ENCODE results near the gene TM2D3. TPM values are rescaled to one million over a fixed set of nuclear protein-coding genes. Genes with fewer than 3 reads are reported as not detected.

Gene TM2D3
- total and polyA plus RNA-seq, 2 experiments from 2014 or later: 26.2 to 36.6 TPM

GRCh38 chr15:101675796-101676582 lies 23.8 kb upstream of the TM2D3 start:
- Histone ChIP-seq H3K27me3 (ENCODE audit: insufficient read depth) (no peaks in the 10 kb centered on the region), H3F3A (replicated peaks; ENCODE audit: low read depth) (no peaks in the 10 kb centered on the region), H3K4me1 (ENCODE audit: insufficient read depth) (no peaks in the 10 kb centered on the region), H3K9me2 (ENCODE audit: insufficient read depth) (no peaks in the 10 kb centered on the region), H3K36me3 (ENCODE audit: insufficient read depth) (no peaks in the 10 kb centered on the region; the same call in 1 of the 2 replicates), H3K27ac (ENCODE audit: low read depth) (no peak overlapping the region), H2AFZ (no peak overlapping the region), H4K20me1 (replicated peaks; ENCODE audit: insufficient read depth) (no peaks in the 10 kb centered on the region), H3K4me3 (no peak overlapping the region), H3K79me2 (replicated peaks; ENCODE audit: insufficient read depth) (no peaks in the 10 kb centered on the region), H3K4me2 (no peak overlapping the region)
- Mint-ChIP-seq H3K36me3 (ENCODE audit: low read depth) (no peaks in the 10 kb centered on the region; the same call in 2 of the 3 replicates), H3K4me1 (peaks cover 7% of the 10 kb centered on the region), H3K4me3 (no peak overlapping the region), H3K9me3 (no peaks in the 10 kb centered on the region; the same call in 2 of the 3 replicates), H3K27me3 (ENCODE audit: insufficient read depth, low read depth, poor library complexity) (peaks cover 5% of the 10 kb centered on the region), H3K27ac (no peak overlapping the region)
- TF ChIP-seq NANOG (IDR thresholded peaks at IDR 0.05; ENCODE audit: borderline replicate concordance) (no peak), STAT1 (IDR thresholded peaks at IDR 0.05; ENCODE audit: unreplicated experiment) (no peak), ZNF462 (CRISPR knock-in tag; IDR thresholded peaks at IDR 0.05) (no peak), EZH2 (IDR thresholded peaks at IDR 0.05; ENCODE audit: low read depth, unreplicated experiment) (no peak), REST (IDR thresholded peaks at IDR 0.05; ENCODE audit: unreplicated experiment) (no peak)
- TF ChIP-seq, protein P1, sequence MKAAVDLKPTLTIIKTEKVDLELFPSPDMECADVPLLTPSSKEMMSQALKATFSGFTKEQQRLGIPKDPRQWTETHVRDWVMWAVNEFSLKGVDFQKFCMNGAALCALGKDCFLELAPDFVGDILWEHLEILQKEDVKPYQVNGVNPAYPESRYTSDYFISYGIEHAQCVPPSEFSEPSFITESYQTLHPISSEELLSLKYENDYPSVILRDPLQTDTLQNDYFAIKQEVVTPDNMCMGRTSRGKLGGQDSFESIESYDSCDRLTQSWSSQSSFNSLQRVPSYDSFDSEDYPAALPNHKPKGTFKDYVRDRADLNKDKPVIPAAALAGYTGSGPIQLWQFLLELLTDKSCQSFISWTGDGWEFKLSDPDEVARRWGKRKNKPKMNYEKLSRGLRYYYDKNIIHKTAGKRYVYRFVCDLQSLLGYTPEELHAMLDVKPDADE (IDR thresholded peaks at IDR 0.05): no peak
- ATAC-seq: peak; percentile 72
- DNase-seq (ENCODE audit: low spot score): peak; percentile 37

Data from GM23338 (cell line).